ENCODE measurements around the gene PKD1L1.

Gene PKD1L1

DNA sequence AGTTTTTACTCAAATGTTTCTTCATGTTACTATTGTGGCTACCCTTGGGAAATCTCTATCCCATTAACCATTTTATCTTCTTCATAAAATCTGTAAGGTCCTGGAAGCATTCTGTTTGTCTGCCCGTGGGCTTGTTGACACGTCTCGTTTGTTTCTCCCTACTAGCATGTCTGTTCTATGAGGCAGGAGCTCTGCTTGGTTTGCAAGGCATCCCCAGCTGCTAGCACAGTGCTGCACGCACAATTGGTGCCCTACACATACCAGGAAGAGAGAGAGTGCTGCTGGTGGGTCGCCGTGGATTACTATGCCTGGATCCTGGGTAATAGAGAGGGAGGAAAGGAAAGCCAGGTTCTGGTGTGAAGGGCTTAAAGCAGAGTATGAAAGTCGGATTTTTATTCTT is 200.2 kb downstream of the PKD1L1 start:
- Histone ChIP-seq H3K36me3 (no peaks in the 10 kb centered on the region), H4K20me1 (no peaks in the 10 kb centered on the region), H3K9ac (no peak overlapping the region), H3K4me1 (peaks cover 13% of the 10 kb centered on the region), H3K9me3 (peaks cover 5% of the 10 kb centered on the region; the same call in 1 of the 2 replicates), H3K27me3 (no peaks in the 10 kb centered on the region), H3K27ac (no peak overlapping the region), H3K4me3 (no peak overlapping the region), H3K4me2 (no peak overlapping the region)
- TF ChIP-seq Cebpa-rat (IDR thresholded peaks at IDR 0.05): no peak

DNA sequence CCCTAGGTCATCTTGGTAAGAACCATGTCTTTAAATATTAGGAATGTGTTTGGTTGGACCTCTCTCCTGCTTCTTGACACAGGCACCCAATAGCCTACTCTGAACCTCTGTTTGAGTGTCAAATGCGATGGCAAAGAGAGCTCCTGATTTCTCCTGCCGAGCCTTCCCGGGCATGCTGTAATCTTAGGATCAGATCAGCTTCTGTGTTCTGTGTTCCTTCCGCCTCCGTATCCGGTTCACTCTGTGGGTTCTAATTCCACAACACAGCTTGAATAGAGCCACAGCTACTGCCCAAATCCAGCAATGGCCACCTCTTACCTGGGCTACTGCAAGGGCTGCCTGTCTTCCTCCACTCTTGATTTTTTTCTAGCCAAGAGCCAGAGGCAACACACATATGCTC is 201.1 kb downstream of the PKD1L1 start:
- H4K20me1 ChIP-seq: no peaks in the 10 kb centered on the region
- peaks cover 13% of the 10 kb centered on the region for H3K4me1 ChIP-seq
- H3K4me2 ChIP-seq: no peak overlapping the region
- no peak overlapping the region for H3K27ac ChIP-seq
- H3K4me3 ChIP-seq: no peak overlapping the region
- no peaks in the 10 kb centered on the region for H3K36me3 ChIP-seq
- TF ChIP-seq Cebpa-rat (IDR thresholded peaks at IDR 0.05): no peak
- no peak overlapping the region for H3K9ac ChIP-seq
- peaks cover 4% of the 10 kb centered on the region; the same call in 1 of the 2 replicates for H3K9me3 ChIP-seq
- H3K27me3 ChIP-seq: no peaks in the 10 kb centered on the region

- H3K4me1 ChIP-seq: peaks cover 10% of the 10 kb centered on the region
- H3K4me3 ChIP-seq: no peak overlapping the region
- H3K9ac ChIP-seq: no peak overlapping the region
- H3K36me3 ChIP-seq: no peaks in the 10 kb centered on the region
- no peak overlapping the region for H3K27ac ChIP-seq
- no peaks in the 10 kb centered on the region for H4K20me1 ChIP-seq
- no peaks in the 10 kb centered on the region for H3K9me3 ChIP-seq
- TF ChIP-seq Cebpa-rat (IDR thresholded peaks at IDR 0.05): no peak
- H3K27me3 ChIP-seq: no peaks in the 10 kb centered on the region
- no peak overlapping the region for H3K4me2 ChIP-seq
Measured at GRCh38 chr7:47746468-47746867, 201.8 kb downstream of the PKD1L1 start.

GRCh38 chr7:47744883-47745282 is 203.4 kb downstream of the PKD1L1 start:
- TF ChIP-seq Cebpa-rat (IDR thresholded peaks at IDR 0.05): no peak
- no peak overlapping the region for H3K4me2 ChIP-seq
- no peak overlapping the region for H3K27ac ChIP-seq
- no peaks in the 10 kb centered on the region for H4K20me1 ChIP-seq
- H3K9me3 ChIP-seq: no peaks in the 10 kb centered on the region
- no peaks in the 10 kb centered on the region for H3K27me3 ChIP-seq
- no peak overlapping the region for H3K4me3 ChIP-seq
- peaks cover 17% of the 10 kb centered on the region for H3K4me1 ChIP-seq
- no peaks in the 10 kb centered on the region for H3K36me3 ChIP-seq
- H3K9ac ChIP-seq: no peak overlapping the region

GRCh38 chr7:47743965-47744591 is 204.2 kb downstream of the PKD1L1 start:
- H3K27me3 ChIP-seq: no peaks in the 10 kb centered on the region
- H3K27ac ChIP-seq: no peak overlapping the region
- TF ChIP-seq Cebpa-rat (IDR thresholded peaks at IDR 0.05): no peak
- no peak overlapping the region for H3K9ac ChIP-seq
- 0 out of 2 replicates have a peak overlapping the region, but pooled peaks have one; percentile 8 for H3K4me2 ChIP-seq
- H3K36me3 ChIP-seq: no peaks in the 10 kb centered on the region
- no peak overlapping the region for H3K4me3 ChIP-seq
- H3K4me1 ChIP-seq: peaks cover 25% of the 10 kb centered on the region
- no peaks in the 10 kb centered on the region for H4K20me1 ChIP-seq
- H3K9me3 ChIP-seq: no peaks in the 10 kb centered on the region

- Histone ChIP-seq H3K9me3 (no peaks in the 10 kb centered on the region), H3K9ac (no peak overlapping the region), H3K4me1 (peaks cover 35% of the 10 kb centered on the region), H3K27ac (no peak overlapping the region), H3K27me3 (no peaks in the 10 kb centered on the region), H3K36me3 (no peaks in the 10 kb centered on the region), H3K4me2 (no peak overlapping the region), H4K20me1 (no peaks in the 10 kb centered on the region), H3K4me3 (no peak overlapping the region)
- TF ChIP-seq Cebpa-rat (IDR thresholded peaks at IDR 0.05): no peak
Measured at GRCh38 chr7:47741984-47742383, 206.3 kb downstream of the PKD1L1 start.

- H3K9ac ChIP-seq: peak overlapping the region; percentile 28; the same call in 1 of the 2 replicates
- no peaks in the 10 kb centered on the region for H4K20me1 ChIP-seq
- no peaks in the 10 kb centered on the region for H3K9me3 ChIP-seq
- no peak for TF ChIP-seq Cebpa-rat (IDR thresholded peaks at IDR 0.05)
- no peak overlapping the region for H3K4me3 ChIP-seq
- peaks cover 52% of the 10 kb centered on the region for H3K4me1 ChIP-seq
- H3K36me3 ChIP-seq: no peaks in the 10 kb centered on the region
- no peak overlapping the region for H3K27ac ChIP-seq
- H3K4me2 ChIP-seq: peak overlapping the region; percentile 69
- H3K27me3 ChIP-seq: no peaks in the 10 kb centered on the region
Measured at GRCh38 chr7:47739891-47740290, 208.4 kb downstream of the PKD1L1 start.

- H3K4me1 ChIP-seq: peaks cover 55% of the 10 kb centered on the region
- no peak for TF ChIP-seq Cebpa-rat (IDR thresholded peaks at IDR 0.05)
- no peaks in the 10 kb centered on the region for H3K27me3 ChIP-seq
- H3K4me2 ChIP-seq: peak overlapping the region; percentile 69
- no peaks in the 10 kb centered on the region for H3K36me3 ChIP-seq
- no peaks in the 10 kb centered on the region for H3K9me3 ChIP-seq
- H3K9ac ChIP-seq: peak overlapping the region; percentile 28; the same call in 1 of the 2 replicates
- no peak overlapping the region for H3K4me3 ChIP-seq
- no peak overlapping the region for H3K27ac ChIP-seq
- H4K20me1 ChIP-seq: no peaks in the 10 kb centered on the region
Measured at GRCh38 chr7:47739301-47739875, 208.9 kb downstream of the PKD1L1 start.

DNA sequence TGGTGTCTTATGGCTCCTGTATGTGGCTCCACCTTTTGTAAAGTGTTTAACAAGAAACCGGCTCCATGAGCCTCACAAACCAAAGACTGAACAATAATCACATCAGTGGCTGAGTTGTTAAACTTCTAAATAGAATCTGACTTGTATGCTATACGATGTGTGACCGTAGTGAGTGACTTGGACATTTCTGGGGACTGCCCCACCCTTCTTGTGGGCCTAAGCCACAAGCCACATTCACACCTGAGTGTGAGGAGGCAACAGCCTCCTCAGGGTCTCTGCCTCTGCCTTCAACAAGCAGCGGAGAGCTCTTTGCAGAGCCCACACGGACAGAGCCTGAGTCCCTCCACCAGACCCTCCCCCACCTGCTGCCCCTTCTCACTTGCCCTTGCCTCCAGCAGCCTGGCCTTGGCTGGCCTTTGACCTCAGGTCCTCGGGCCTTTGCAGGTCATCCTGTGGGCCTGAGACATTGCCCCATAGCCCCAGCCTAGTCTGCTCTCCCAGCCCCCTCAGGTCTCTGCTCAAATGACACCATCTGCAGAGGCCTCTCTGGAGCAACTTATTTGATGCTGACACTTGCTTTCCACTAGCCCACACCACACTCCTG is 209.6 kb downstream of the PKD1L1 start:
- H3K9me3 ChIP-seq: no peaks in the 10 kb centered on the region
- H3K27ac ChIP-seq: no peak overlapping the region
- no peak overlapping the region for H3K9ac ChIP-seq
- H3K4me1 ChIP-seq: peaks cover 54% of the 10 kb centered on the region
- no peak overlapping the region for H3K4me3 ChIP-seq
- H3K4me2 ChIP-seq: peak overlapping the region; percentile 69
- H4K20me1 ChIP-seq: no peaks in the 10 kb centered on the region
- H3K36me3 ChIP-seq: no peaks in the 10 kb centered on the region
- H3K27me3 ChIP-seq: no peaks in the 10 kb centered on the region
- TF ChIP-seq Cebpa-rat (IDR thresholded peaks at IDR 0.05): no peak

DNA sequence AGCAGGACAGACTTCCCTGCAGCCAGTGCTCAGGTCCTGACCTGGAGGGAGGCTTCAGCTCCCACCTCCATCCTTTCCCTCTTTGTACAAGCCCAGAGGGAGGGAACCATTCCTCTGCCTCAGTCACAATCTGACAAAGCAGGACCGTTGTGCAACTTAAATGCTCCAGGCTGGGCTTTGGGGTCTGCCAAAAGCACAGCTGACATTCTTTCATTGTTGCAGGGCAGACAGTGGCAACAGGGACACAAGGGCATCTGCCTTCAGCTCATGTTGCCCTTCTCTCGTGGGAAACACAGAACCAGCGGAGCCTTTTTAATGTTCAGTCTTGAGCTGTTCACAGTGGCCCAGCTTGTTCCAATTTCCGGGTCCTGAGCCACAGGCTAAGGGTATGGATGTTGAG is 210.7 kb downstream of the PKD1L1 start:
- H3K27ac ChIP-seq: no peak overlapping the region
- no peak for TF ChIP-seq Cebpa-rat (IDR thresholded peaks at IDR 0.05)
- no peak overlapping the region for H3K4me2 ChIP-seq
- H3K4me1 ChIP-seq: peaks cover 54% of the 10 kb centered on the region
- H3K4me3 ChIP-seq: no peak overlapping the region
- H3K27me3 ChIP-seq: no peaks in the 10 kb centered on the region
- H3K9ac ChIP-seq: no peak overlapping the region
- no peaks in the 10 kb centered on the region for H3K9me3 ChIP-seq
- no peaks in the 10 kb centered on the region for H3K36me3 ChIP-seq
- H4K20me1 ChIP-seq: no peaks in the 10 kb centered on the region
